Endothelial cell of hepatic sinusoid (primary cell): ENCODE data around the gene POT1.
"Not testable (repeated sequence)": the region's sequence is repeated elsewhere in the genome, so short reads cannot be mapped to it uniquely, and the experiment has no call there.

ENCODE experiments used
- in situ Hi-C: cut with HindIII; loops from 2 replicates; pipeline ENCODE4 v1.10.0; 2017; ENCODE audit warnings: low sequenced_read_pairs

The POT1 gene, protein sequence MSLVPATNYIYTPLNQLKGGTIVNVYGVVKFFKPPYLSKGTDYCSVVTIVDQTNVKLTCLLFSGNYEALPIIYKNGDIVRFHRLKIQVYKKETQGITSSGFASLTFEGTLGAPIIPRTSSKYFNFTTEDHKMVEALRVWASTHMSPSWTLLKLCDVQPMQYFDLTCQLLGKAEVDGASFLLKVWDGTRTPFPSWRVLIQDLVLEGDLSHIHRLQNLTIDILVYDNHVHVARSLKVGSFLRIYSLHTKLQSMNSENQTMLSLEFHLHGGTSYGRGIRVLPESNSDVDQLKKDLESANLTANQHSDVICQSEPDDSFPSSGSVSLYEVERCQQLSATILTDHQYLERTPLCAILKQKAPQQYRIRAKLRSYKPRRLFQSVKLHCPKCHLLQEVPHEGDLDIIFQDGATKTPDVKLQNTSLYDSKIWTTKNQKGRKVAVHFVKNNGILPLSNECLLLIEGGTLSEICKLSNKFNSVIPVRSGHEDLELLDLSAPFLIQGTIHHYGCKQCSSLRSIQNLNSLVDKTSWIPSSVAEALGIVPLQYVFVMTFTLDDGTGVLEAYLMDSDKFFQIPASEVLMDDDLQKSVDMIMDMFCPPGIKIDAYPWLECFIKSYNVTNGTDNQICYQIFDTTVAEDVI

DNA sequence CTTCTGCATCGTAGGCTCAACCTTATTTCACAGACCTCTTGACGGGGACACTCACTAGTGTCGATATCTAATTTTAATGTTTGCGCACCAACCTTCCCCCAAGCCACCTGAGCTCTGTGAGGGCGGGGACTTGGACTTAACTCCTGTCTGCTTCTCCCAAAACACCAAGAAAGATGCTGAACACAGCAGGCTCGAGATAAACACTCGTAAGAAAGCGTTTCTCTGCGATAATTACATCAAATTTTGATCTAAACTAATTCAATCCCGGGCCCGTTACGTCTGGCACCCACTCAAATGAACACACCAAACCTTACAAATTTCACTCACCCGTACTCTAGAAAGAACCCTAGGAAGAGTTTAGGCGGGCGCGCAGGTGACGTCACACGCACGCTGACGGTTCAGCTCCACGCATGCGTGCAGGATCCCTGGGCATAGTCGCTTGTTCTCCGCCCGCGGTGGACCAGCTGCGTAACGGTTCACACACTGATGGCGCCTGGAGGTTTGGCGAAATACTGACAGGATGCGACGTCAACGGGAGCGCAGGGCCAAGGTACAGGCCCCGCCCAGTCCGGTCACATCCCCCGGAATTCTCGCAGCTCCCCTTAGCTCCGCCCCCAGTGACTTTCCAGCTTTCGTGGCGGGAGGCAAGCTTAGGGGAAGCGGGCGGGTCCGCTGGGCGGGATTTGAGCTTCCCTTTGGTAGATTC lies at the start of gene POT1:
Gene POT1 (minus strand): TSS at position 359 of the 706 bp plus-strand sequence. CDS start 32,652 bp downstream, outside the sequence.
- in situ Hi-C loops = no loop called here

DNA sequence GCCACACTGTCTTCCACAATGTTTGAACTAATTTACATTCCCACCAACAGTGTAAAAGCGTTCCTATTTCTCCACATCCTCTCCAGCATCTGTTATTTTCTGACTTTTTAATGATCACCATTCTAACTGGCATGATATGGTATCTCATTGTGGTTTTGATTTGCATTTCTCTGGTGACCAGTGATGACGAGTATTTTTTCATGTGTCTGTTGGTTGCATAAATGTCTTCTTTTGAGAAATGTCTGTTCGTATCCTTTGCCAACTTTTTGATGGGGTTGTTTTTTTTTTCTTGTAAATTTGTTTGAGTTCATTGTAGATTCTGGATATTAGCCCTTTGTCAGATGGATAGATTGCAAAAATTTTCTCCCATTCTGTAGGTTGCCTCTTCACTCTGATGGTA lies 45.5 kb upstream of the POT1 start:
- in situ Hi-C loops = not testable (repeated sequence)

DNA sequence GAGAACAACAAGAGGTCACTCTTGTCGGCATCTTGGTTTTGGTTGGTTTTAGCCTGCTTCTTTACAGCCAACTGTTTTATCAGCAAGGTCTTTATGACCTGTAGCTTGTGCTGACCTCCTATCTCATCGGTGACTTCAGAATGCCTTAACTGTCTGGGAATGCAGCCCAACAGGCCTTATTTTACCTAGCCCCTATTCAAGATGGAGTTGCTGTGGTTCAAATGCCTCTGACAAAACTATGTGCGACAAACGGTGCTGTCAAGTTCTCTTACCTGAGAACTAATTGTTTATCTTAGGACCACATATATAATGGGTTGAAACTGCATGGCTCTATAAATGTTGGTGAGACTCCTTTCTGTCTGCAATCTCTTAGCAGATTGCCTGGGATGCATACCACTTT lies 35.9 kb upstream of the POT1 start:
- in situ Hi-C loops = no loop called here

DNA sequence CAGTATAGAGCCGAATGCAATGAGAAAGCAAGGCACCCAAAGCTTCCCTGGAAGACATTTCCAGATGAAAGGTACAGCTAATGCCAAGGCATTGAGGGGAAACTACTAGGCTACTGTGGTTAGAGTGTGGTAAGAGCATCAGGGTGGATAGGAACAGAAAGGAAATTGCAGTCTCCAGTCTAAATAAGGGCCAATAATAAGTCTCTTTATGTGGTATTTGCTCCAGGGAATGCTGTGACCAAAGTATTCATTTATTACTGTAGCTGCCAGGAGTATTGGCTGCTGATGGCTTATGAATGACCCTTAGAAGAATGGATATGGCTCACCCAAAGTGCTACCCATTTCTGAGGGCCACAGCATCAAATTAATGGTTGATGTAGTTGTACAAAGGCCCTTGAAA lies 30.1 kb upstream of the POT1 start:
- in situ Hi-C loops = no loop called here

DNA sequence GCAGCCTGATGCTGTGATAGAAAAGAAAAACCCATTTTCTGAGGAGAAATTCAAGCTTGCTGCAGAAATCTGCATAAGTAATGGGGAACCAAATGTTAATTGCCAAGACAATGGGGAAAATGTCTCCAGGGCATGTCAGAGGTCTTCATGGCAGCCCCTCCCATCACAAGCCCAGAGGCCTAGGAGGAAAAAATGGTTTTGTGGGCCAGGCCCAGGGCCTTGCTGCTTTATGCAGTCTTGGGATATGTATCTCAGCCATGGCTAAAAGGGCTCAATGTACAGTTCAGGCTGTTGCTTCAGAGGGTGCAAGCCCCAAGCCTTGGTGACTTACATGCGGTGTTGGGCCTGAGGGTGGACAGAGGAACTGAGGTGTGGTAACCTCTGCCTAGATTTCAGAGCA lies 28.3 kb upstream of the POT1 start:
- in situ Hi-C loops = not testable (repeated sequence)

DNA sequence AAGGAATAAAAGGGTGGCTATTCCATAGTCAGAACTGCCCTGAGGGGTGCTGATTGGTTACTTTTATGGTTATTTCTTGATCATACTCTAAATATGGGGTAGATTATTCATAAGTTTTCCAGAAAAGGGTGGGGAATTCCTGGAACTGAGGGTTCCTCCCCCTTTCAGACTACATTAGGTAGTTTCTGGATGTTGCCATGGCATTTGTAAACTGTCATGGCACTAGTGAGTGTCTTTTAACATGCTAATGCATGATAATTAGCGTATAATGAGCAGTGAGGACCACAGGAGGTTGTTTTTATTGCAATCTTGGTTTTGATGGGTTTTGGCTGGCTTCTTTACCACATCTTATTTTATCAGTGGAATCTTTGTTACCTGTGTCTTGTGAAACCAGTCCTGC lies 26.5 kb upstream of the POT1 start:
- in situ Hi-C loops = no loop called here

DNA sequence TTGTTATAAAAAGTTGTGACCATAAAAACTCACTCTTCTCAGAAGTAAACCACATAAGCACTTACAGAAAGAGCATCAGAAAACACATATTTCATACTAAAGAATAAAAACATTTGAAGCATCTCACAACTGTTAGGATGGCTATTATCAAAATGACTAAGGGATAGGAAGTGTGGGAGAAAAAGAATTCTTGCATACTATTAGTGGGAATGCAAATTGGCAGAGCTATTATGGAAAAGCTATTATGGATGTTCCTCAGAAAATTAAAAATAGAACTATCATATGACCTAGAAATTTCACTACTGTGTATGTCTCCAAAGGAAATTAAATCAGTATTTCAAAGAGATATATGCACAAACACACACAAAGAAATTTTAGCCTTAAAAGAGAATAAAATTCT lies 25.2 kb upstream of the POT1 start:
- in situ Hi-C loops = no loop called here

DNA sequence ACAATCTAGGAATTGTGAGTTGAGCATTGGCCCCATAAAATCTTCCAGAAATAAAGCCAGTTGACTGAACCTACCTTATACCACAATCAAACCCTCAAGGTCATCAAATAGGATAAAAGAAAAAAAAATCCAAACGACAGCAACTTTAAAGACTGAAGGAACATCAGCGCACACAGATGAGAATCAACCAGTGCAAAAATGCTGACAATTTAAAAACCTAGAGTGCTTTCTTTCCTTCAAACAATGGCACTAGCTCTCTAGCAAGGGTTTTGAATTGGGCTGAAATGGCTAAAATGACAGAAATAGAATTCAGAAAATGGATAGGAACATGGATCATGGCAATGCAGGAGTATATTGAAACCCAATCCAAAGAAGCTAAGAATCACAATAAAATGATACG lies 16.1 kb upstream of the POT1 start:
- in situ Hi-C loops = no loop called here

DNA sequence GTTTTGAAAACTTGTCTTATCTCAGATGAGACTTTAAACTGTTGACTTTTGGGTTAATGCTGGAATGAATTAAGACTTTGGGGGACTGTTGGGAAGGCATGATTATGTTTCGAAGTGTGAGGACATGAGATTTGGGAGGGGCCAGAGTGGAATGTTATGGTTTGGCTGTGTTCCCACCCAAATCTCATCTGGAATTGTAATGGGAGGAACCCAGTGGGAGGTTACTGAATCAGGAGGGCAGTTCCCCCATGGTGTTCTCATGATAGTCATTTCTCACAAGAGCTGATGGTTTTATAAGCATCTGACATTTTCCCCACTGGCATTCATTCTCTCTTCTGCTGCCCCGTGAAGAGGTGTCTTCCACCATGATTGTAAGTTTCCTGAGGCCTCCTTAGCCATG lies 13.8 kb upstream of the POT1 start:
- in situ Hi-C loops = no loop called here

DNA sequence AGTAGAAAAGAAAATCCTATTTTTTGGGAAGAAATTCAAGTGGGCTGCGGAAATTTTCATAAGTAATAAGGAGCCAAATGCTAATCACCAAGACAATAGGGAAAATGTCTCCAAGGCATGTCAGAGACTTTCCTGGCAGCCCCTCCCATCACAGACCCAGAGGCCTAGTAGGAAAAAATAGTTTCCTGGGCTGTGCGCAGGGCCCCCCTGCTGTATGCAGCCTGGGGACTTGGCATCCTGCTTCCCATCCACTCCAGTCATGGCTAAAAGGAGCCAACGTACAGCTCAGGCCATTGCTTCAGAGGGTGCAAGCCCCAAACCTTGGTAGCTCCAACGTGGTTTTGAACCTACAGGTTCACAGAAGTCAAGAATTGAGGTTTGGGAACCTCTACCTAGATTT lies 12.8 kb upstream of the POT1 start:
- in situ Hi-C loops = no loop called here

DNA sequence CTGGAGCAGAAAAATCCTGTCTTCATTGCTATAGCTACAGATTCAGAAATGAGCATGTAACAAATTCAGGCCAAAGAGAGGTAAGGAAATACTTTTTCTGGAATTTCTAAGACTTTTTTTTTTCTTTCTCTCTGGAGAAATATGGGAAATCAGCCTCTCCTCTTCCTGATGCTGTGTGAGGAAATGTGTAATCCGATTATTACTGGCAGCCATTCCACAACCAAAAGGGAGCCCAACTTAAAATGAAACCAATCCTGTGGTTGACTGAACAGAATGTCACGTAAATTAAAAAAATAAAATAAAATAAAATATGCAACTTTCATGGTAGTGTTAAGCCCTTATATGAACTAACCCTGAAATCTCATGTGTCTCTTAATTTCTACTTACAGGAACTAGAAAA lies 10.7 kb upstream of the POT1 start:
- in situ Hi-C loops = no loop called here

DNA sequence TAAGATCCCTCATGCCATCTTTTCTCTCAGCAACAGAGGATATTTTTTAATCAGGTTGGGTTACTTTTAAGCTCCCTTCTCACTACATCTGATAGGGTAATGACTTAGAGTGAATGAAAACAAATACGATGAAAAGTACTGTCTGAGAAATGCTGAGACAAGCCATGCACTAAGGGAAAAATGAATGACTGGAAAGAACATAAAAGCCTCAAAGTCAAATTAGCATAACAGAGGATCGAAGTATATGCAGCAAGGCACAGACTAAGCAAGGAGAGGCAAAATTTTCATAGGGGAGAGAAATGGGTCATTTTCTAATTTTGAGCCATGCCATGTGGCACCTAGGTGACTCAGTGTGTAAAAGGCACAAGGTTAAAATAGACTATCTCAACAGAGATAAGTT lies 8.5 kb upstream of the POT1 start:
- in situ Hi-C loops = no loop called here

DNA sequence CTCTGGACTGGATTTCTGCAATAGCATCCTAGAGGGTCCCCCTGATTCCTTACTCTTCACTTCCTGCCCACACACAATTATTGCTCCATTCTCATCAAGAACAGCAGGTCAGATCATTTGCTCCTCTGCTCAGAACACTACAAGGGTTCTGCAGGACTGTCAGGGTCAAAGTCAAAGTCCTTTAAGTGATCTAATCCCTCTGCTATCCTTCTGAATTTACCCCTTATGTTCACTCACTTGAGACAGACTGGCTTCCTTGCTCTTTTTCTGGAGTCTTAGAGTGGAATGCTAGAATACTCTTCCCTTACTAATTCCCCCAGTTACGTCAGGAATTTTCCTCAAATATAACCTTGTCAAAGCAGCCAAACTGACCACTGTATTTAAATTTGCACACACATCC lies 7.5 kb upstream of the POT1 start:
- in situ Hi-C loops = no loop called here

DNA sequence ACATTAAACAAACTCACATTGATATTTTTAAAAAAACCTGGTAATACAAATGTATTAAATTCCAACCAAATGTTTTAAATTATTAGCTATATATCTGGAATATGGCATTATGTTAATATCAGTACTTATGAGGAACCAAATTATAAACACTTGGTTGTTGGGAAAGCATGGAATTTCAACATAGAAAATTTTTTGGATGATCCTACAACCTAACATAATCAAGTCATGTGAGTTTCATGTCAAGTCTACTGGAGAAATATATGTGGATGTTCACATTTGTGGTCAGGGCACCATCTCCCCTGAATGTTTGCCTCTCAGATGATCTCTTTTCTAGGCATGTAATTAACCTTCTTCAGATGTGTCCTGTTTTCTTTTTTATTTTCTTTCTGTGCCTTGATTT lies 5.2 kb upstream of the POT1 start:
- in situ Hi-C loops = no loop called here

DNA sequence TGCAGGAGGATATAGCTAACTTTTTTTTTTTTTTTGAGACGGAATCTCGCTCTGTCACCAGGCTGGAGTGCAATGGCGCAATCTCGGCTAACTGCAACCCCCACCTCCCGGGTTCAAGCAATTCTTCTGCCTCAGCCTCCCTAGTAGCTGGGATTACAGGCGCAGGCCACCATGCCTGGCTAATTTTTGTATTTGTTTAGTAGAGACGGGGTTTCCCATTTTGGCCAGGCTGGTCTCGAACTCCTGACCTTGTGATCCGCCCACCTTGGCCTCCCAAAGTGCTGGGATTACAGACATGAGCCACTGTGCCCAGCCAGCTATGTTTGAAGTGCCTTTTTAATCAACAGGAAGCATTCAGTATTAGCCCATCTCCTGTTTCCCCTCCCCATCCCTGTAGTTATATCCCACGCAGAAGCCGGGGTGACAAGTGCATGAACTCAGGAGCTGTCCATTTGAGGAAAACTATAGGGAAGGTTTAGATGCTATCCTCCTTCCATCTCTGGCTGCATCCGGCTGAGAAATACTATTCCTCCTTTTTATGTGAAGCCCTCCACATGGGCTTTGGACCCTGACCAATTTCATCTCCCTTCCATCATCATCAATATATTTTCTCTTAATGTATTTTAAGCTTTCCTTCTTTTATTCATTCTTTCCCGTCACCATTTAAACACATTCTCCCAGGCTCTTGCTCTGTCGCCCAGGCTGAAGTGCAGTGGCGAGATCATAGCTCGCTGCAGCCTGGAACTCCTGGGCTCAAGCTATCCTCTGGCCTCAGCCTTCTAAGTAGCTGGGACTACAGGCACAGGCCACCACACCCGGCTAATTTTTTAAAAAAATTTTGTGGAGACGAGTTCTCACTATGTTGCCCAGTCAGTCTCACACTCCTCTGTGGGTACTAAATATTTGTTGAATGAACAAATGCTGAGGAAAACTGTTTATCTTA lies 1.3 kb upstream of the POT1 start:
- in situ Hi-C loops = no loop called here

DNA sequence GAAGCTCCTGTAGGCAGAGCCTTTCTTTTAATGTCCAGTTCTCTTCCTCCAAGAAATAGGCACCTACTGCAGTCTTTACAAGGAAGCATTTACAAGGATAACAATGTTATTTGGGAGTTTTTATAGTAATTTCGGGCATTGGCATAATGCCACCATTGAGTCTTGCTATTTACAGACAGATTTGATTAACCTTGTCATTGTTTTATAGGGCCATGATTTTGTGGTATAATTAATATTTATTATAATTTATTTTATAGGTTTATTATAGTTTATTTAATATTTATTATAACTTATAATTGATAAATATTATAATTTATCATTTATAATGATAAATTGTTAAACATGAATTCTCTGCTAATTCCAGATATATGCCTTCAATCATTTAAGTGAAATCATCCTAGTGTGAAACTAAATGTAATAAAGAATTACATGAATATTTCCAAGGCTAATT lies 573 bp upstream of the POT1 start:
- in situ Hi-C loops = no loop called here

DNA sequence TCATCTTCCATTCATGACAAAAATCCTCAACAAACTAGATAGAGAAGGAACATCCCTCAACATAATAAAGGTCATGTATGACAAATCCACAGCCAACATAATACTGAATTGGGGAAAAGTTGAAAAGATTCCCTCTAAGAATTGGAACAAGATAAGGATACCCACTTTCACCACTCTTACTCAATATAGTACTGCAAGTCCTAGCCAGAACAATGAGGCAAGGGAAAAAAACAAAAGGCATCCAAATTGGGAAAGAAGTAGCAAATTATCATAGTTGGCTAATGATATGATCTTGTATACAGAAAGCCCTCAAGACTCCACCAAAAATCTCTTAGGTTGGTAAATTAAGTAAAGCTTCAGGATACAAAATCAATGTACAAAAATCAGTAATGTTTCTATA lies 4.7 kb downstream of the POT1 start:
- in situ Hi-C loops = no loop called here

DNA sequence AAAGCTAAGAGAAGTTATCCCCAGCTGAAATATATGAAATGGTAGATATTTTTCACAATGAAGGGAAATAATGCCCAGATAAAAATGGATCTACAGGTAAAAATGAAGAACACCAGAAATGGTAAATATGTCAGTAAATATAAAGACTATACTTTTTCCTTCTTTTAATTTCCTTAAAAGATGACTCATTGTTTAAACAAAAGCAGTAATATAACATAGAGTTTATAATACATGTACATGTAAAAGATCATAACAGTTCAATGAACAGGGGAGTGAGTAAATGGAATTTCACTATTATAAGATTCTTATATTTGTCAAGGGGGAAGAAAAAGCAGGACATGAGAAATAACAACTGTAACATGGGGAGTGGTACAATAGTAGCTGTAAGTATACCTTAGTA lies 7.4 kb downstream of the POT1 start:
- in situ Hi-C loops = no loop called here

DNA sequence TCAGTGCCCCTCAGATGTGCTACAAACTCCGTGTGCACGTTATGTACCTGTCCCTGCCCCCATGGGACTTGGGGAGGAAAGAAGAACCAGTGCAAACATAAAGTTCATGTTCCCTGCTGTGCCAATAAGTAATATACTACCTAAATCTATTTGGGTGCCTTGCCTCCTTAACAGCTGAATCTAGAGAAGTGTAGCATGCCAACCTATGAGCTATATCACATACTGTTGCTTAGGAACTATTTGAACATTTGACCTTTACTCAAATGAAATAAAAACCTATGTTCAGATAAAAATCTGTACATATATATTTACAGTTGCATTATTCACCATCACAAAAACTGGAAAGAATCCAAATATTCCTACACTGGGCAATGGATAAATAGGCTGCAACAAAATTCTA lies 9.8 kb downstream of the POT1 start:
- in situ Hi-C loops = no loop called here

DNA sequence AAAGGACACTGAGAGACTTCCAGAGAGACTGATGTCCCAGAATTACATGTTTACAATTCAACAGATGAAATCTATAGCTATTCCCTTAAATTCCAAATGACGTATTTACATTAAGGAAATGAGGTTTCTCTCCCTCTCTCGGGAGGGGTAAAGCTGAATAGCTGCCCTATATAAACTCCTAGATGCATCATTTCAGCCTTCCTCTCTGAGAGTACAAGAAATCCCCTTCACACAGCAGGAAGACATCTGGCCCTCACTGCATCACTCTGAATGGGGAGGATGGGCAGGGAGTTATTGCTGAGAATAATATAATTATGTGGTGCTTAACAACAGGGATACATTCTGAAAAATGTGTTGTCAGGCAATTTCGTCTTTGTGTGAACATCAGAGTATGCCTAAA lies 11.0 kb downstream of the POT1 start:
- in situ Hi-C loops = no loop called here

DNA sequence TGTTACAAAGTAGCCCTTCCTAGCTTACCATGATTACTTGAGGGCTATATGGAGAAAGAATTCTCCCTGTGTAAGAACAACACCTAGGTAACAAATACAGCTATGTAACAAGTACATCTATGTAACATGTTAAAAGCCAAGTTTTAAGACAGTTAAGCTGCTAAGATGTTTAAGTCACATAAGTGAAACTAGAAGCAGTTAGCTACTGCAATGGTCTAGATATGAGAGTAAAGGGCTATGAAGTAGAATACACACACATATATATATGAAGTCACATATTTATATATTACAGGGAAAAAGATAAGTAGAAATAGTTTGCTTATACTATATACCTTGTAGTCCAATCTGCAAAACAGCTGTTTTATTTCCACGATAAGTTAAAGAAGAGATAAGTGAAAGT lies 14.4 kb downstream of the POT1 start:
- in situ Hi-C loops = no loop called here
